Measurements from ENCODE around the gene PRKCB. TPM values are rescaled to one million over a fixed set of nuclear protein-coding genes. Genes with fewer than 3 reads are reported as not detected.

PRKCB gene
- total and polyA plus RNA-seq, 2 experiments from 2014 or later, result 3.7 to 16.4 TPM

- TF ChIP-seq, protein P1, sequence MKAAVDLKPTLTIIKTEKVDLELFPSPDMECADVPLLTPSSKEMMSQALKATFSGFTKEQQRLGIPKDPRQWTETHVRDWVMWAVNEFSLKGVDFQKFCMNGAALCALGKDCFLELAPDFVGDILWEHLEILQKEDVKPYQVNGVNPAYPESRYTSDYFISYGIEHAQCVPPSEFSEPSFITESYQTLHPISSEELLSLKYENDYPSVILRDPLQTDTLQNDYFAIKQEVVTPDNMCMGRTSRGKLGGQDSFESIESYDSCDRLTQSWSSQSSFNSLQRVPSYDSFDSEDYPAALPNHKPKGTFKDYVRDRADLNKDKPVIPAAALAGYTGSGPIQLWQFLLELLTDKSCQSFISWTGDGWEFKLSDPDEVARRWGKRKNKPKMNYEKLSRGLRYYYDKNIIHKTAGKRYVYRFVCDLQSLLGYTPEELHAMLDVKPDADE (IDR thresholded peaks at IDR 0.05), result no peak
- no peak for TF ChIP-seq NANOG (IDR thresholded peaks at IDR 0.05; ENCODE audit: borderline replicate concordance)
- TF ChIP-seq JUNB (IDR thresholded peaks at IDR 0.05; ENCODE audit: unreplicated experiment), result no peak
- TF ChIP-seq CREB1 (CRISPR knock-in tag; IDR thresholded peaks at IDR 0.05; ENCODE audit: low read depth), result no peak
Measured at GRCh38 chr16:23979441-23979840, 143.7 kb downstream of the PRKCB start (continued).

- H3F3A ChIP-seq (replicated peaks; ENCODE audit: low read depth), result no peaks in the 10 kb centered on the region
- TF ChIP-seq, protein P2, sequence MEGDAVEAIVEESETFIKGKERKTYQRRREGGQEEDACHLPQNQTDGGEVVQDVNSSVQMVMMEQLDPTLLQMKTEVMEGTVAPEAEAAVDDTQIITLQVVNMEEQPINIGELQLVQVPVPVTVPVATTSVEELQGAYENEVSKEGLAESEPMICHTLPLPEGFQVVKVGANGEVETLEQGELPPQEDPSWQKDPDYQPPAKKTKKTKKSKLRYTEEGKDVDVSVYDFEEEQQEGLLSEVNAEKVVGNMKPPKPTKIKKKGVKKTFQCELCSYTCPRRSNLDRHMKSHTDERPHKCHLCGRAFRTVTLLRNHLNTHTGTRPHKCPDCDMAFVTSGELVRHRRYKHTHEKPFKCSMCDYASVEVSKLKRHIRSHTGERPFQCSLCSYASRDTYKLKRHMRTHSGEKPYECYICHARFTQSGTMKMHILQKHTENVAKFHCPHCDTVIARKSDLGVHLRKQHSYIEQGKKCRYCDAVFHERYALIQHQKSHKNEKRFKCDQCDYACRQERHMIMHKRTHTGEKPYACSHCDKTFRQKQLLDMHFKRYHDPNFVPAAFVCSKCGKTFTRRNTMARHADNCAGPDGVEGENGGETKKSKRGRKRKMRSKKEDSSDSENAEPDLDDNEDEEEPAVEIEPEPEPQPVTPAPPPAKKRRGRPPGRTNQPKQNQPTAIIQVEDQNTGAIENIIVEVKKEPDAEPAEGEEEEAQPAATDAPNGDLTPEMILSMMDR (conservative IDR thresholded peaks at IDR 0.05; ENCODE audit: low read depth in 2 of 2), result no peak
- TF ChIP-seq NANOG (IDR thresholded peaks at IDR 0.05; ENCODE audit: borderline replicate concordance), result no peak
- no peak for TF ChIP-seq ZNF462 (CRISPR knock-in tag; IDR thresholded peaks at IDR 0.05)
- TF ChIP-seq, protein P1 (IDR thresholded peaks at IDR 0.05), result no peak
- no peak for TF ChIP-seq ZNF114 (CRISPR knock-in tag; IDR thresholded peaks at IDR 0.05)
- no peak for TF ChIP-seq STAT1 (IDR thresholded peaks at IDR 0.05; ENCODE audit: unreplicated experiment)
- TF ChIP-seq EZH2 (IDR thresholded peaks at IDR 0.05; ENCODE audit: low read depth, unreplicated experiment), result no peak
- TF ChIP-seq ZNF331 (CRISPR knock-in tag; IDR thresholded peaks at IDR 0.05; ENCODE audit: low read depth), result no peak
- TF ChIP-seq, protein P3, sequence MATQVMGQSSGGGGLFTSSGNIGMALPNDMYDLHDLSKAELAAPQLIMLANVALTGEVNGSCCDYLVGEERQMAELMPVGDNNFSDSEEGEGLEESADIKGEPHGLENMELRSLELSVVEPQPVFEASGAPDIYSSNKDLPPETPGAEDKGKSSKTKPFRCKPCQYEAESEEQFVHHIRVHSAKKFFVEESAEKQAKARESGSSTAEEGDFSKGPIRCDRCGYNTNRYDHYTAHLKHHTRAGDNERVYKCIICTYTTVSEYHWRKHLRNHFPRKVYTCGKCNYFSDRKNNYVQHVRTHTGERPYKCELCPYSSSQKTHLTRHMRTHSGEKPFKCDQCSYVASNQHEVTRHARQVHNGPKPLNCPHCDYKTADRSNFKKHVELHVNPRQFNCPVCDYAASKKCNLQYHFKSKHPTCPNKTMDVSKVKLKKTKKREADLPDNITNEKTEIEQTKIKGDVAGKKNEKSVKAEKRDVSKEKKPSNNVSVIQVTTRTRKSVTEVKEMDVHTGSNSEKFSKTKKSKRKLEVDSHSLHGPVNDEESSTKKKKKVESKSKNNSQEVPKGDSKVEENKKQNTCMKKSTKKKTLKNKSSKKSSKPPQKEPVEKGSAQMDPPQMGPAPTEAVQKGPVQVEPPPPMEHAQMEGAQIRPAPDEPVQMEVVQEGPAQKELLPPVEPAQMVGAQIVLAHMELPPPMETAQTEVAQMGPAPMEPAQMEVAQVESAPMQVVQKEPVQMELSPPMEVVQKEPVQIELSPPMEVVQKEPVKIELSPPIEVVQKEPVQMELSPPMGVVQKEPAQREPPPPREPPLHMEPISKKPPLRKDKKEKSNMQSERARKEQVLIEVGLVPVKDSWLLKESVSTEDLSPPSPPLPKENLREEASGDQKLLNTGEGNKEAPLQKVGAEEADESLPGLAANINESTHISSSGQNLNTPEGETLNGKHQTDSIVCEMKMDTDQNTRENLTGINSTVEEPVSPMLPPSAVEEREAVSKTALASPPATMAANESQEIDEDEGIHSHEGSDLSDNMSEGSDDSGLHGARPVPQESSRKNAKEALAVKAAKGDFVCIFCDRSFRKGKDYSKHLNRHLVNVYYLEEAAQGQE (IDR thresholded peaks at IDR 0.05; ENCODE audit: unreplicated experiment), result no peak
- no peak for TF ChIP-seq JUNB (IDR thresholded peaks at IDR 0.05; ENCODE audit: unreplicated experiment)
Measured at GRCh38 chr16:23979982-23980381, 144.2 kb downstream of the PRKCB start.

More at GRCh38 chr16:23979982-23980381, 144.2 kb downstream of the PRKCB start:
- Histone ChIP-seq H3K27ac (ENCODE audit: low read depth) (no peak overlapping the region), H3K9me2 (ENCODE audit: insufficient read depth) (no peaks in the 10 kb centered on the region), H2AFZ (no peak overlapping the region), H3K4me3 (no peak overlapping the region), H3K36me3 (ENCODE audit: insufficient read depth) (no peaks in the 10 kb centered on the region), H3K79me2 (replicated peaks; ENCODE audit: insufficient read depth) (no peaks in the 10 kb centered on the region), H3K4me2 (no peak overlapping the region), H3K4me1 (ENCODE audit: insufficient read depth) (peaks cover 7% of the 10 kb centered on the region; the same call in 1 of the 2 replicates), H4K20me1 (replicated peaks; ENCODE audit: insufficient read depth) (no peaks in the 10 kb centered on the region), H3K27me3 (ENCODE audit: insufficient read depth) (no peaks in the 10 kb centered on the region)
- Mint-ChIP-seq H3K36me3 (ENCODE audit: low read depth) (no peaks in the 10 kb centered on the region), H3K27me3 (ENCODE audit: insufficient read depth, low read depth, poor library complexity) (no peaks in the 10 kb centered on the region), H3K4me1 (peaks cover 16% of the 10 kb centered on the region), H3K4me3 (no peak overlapping the region), H3K9me3 (peaks cover 4% of the 10 kb centered on the region; the same call in 2 of the 3 replicates), H3K27ac (no peak overlapping the region)
- ATAC-seq, result no peak
- DNase-seq (ENCODE audit: low spot score), result no peak
